Testis (tissue), 3 donors: ENCODE results near the gene PYROXD2. TPM values are rescaled to one million over a fixed set of nuclear protein-coding genes. Genes with fewer than 3 reads are reported as not detected.

ENCODE experiments used
- DNase-seq: peaks from one replicate; pipeline ENCODE4 v3.0.0-alpha.2; 2019
- H3K27ac ChIP-seq, 2 donors: fragments of 200-600 bp; sonication (generic); one replicate each; pipeline ENCODE4 v1.5.1; 2019
- H3K27me3 ChIP-seq: fragments of 200-600 bp; sonication (generic); one replicate; pipeline ENCODE4 v1.5.1; 2019
- H3K36me3 ChIP-seq: fragments of 200-600 bp; sonication (generic); one replicate; pipeline ENCODE4 v1.5.1; 2017; ENCODE audit warnings: low read depth; ENCODE audit errors: missing control alignments
- H3K4me1 ChIP-seq: fragments of 200-600 bp; sonication (generic); one replicate; pipeline ENCODE4 v1.5.1; 2019
- H3K4me3 ChIP-seq, 2 donors: fragments of 200-600 bp; sonication (generic); one replicate each; pipeline ENCODE4 v1.5.1; 2017 to 2019
- H3K9me3 ChIP-seq: fragments of 200-600 bp; sonication (generic); one replicate; pipeline ENCODE4 v1.5.1; 2017
- CTCF ChIP-seq, 3 experiments: fragments of 450-650 bp in 2 of 3; fragments of 200-600 bp in 1 of 3; sonication (generic) in 1 of 3; IDR thresholded peaks; one replicate each; pipeline ENCODE4 v1.5.1; 2016 to 2019; ENCODE audit warnings: antibody characterized with exemption in 3 of 3, mild to moderate bottlenecking in 2 of 3, moderate library complexity in 1 of 3
- POLR2A ChIP-seq: fragments of 450-650 bp; IDR thresholded peaks from one replicate; pipeline ENCODE4 v1.6.1; 2017; ENCODE audit warnings: antibody characterized with exemption, mild to moderate bottlenecking, moderate library complexity
- WGBS, 2 donors: methylation state at CpG; one replicate each; pipeline ENCODE4 v1.1.5; 2018; 5-methylcytosine and 5-hydroxymethylcytosine counted together
- intact Hi-C: fragments of 100-400 bp; cut with DNase I; formaldehyde crosslinking; loops from one replicate; pipeline ENCODE4 v1.15.1; 2023; ENCODE audit warnings: low total_unique reads
- microRNA counts, 2 donors: library from miRNA; unstranded; fragments of <30 nt; microRNA quantifications; one replicate each; lab custom pipeline; 2016
- microRNA-seq, 2 donors: library from miRNA; unstranded; fragments of <30 nt; microRNA quantifications; one replicate each; pipeline ENCODE4, GENCODE V29; 2016; ENCODE audit warnings: borderline number of aligned reads in 2 of 2, borderline replicate concordance in 1 of 2
- polyA plus RNA-seq: library from polyadenylated mRNA; stranded (reverse); fragments of 350-450 nt; fragmentation: Illumina TruSeq; extraction: RNeasy Lipid Tissue Mini Kit (QIAGEN cat#74804); gene quantifications from one replicate; pipeline ENCODE4 v1.2.3, GENCODE V29; 2014; ENCODE audit warnings: low read depth, low replicate concordance; ENCODE audit not compliant: insufficient read depth
- small RNA-seq, 2 donors: library from RNA; depleted of rRNA; stranded (forward); fragments of <200 nt; gene quantifications; one replicate each; pipeline ENCODE3, GENCODE V24; 2016
- total RNA-seq, 2 donors: library from RNA; depleted of rRNA; stranded (reverse); fragments of >200 nt; gene quantifications; one replicate each; pipeline ENCODE4 v1.2.3, GENCODE V29; 2016

The PYROXD2 gene
- total and polyA plus RNA-seq, 3 donors from 2014 or later: 10.2 to 20.2 (median 13.0) TPM

- no peak for DNase-seq
- no peak overlapping the region for H3K27ac ChIP-seq
- H3K4me1 ChIP-seq: no peaks in the 10 kb centered on the region
- no peaks in the 10 kb centered on the region for H3K9me3 ChIP-seq
- 85 to 89% methylated on average over 7 to 8 of the region's 8 CpGs for WGBS, 2 donors
- intact Hi-C loops: no loop called here
- H3K36me3 ChIP-seq: no peaks in the 10 kb centered on the region
- no peak for TF ChIP-seq POLR2A
- no peak for TF ChIP-seq CTCF (IDR thresholded peaks at IDR 0.05)
- H3K27me3 ChIP-seq: no peaks in the 10 kb centered on the region
- H3K4me3 ChIP-seq: no peak overlapping the region
Measured at GRCh38 chr10:98337484-98337883, 77.5 kb downstream of the PYROXD2 start.

MicroRNAs encoded within 50 kb of the gene (microRNA counts, 767-probe panel; counts per million panel counts)
- 0 to 152 counts per million in 2 donors for microRNA hsa-miR-1287 (lab: Ali Mortazavi, UCI)

Small RNA genes within 50 kb of the gene (microRNA-seq; reads per million reads assigned to microRNA genes)
- gene MIR1287 (181 to 204 reads per million in 2 donors), gene MIR4685 (1.4 to 2.1 reads per million in 2 donors)

Small RNA genes within 50 kb of the gene (small RNA-seq; reads per million reads assigned to genes)
- gene MIR4685: 0 reads per million in 2 donors

Other genes starting within 250 kb of the PYROXD2 start
- gene LOXL4, start 147.0 kb downstream of the PYROXD2 start, total RNA-seq: 10 to 100 TPM; 18.9 to 38.2 TPM
- gene LOXL4, start 147.0 kb downstream of the PYROXD2 start, polyA plus RNA-seq: 14.0 TPM
- 10 to 100 TPM; 53.6 to 73.4 TPM for gene HPS1, start 31.8 kb upstream of the PYROXD2 start, total RNA-seq
- 59.4 TPM for gene HPS1, start 31.8 kb upstream of the PYROXD2 start, polyA plus RNA-seq